Glutamatergic neuron (in vitro differentiated cells): Measurements from ENCODE around the gene TDRD3. TPM values are rescaled to one million over a fixed set of nuclear protein-coding genes. Genes with fewer than 3 reads are reported as not detected.

Experiments
- DNase-seq: peaks from one replicate; pipeline ENCODE4 v3.0.0; 2022
- H3K27ac Mint-ChIP-seq: one replicate; pipeline ENCODE4 v1.8.0; 2020; ENCODE audit warnings: mild to moderate bottlenecking, mixed read lengths, inconsistent platforms; ENCODE audit not compliant: unreplicated experiment
- H3K27me3 Mint-ChIP-seq: one replicate; pipeline ENCODE4 v1.8.0; 2020; ENCODE audit warnings: mild to moderate bottlenecking, moderate library complexity, mixed read lengths, inconsistent platforms; ENCODE audit not compliant: unreplicated experiment
- H3K36me3 Mint-ChIP-seq: one replicate; pipeline ENCODE4 v1.8.0; 2020; ENCODE audit warnings: mild to moderate bottlenecking, mixed read lengths, inconsistent platforms; ENCODE audit not compliant: unreplicated experiment
- H3K4me1 Mint-ChIP-seq: one replicate; pipeline ENCODE4 v1.8.0; 2020; ENCODE audit warnings: mild to moderate bottlenecking, low read depth, mixed read lengths, inconsistent platforms; ENCODE audit not compliant: unreplicated experiment
- H3K4me3 Mint-ChIP-seq: one replicate; pipeline ENCODE4 v1.8.0; 2020; ENCODE audit warnings: mild to moderate bottlenecking, mixed read lengths, inconsistent platforms; ENCODE audit not compliant: unreplicated experiment
- H3K9me3 Mint-ChIP-seq: one replicate; pipeline ENCODE4 v1.8.0; 2020; ENCODE audit warnings: mild to moderate bottlenecking, moderate library complexity, mixed read lengths, inconsistent platforms; ENCODE audit not compliant: unreplicated experiment
- CTCF ChIP-seq: fragments of 200-600 bp; sonication (generic); IDR thresholded peaks from one replicate; pipeline ENCODE4 v1.5.0; 2021; ENCODE audit not compliant: partially characterized antibody, unreplicated experiment
- total RNA-seq: library from RNA; stranded (reverse); fragmentation: NEBNext Ultra II Directional; extraction: Animal tissue kit (Norgen Biotek cat#: 25700); gene quantifications from one replicate; pipeline ENCODE4 v1.2.1, GENCODE V29; 2021; ENCODE audit not compliant: unreplicated experiment

Gene TDRD3
- total RNA-seq, 1 donor from 2014 or later: 15.8 TPM

- no peak for DNase-seq
- H3K9me3 Mint-ChIP-seq: no peaks in the 10 kb centered on the region
- H3K4me1 Mint-ChIP-seq: peaks cover 6% of the 10 kb centered on the region
- H3K4me3 Mint-ChIP-seq: no peak overlapping the region
- no peak overlapping the region for H3K27ac Mint-ChIP-seq
- no peaks in the 10 kb centered on the region for H3K27me3 Mint-ChIP-seq
- TF ChIP-seq CTCF: no peak
- no peaks in the 10 kb centered on the region for H3K36me3 Mint-ChIP-seq
Observed at GRCh38 chr13:60572855-60573254, 175.8 kb downstream of the TDRD3 start.

DNA sequence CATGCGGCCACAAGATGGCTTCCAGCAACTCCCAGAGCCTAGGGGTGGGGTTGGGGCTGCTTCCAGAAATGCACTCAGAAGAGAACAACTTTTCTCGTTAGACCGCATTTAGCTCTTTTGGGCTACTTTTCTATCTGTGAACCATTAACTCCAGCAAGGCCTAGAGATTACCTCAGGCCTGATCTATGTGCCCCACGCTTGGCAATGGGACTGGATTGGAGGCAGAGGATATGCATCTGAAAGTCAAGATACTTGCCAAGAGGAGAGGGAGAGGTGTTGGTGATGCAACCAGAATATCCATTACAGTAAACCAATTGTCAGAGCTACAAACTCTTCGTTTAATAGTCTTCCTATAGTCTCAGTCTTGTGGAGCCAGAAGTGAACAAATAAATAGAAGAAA, 177.7 kb downstream of the TDRD3 start:
- Mint-ChIP-seq H3K27ac (no peak overlapping the region), H3K27me3 (no peaks in the 10 kb centered on the region), H3K9me3 (no peaks in the 10 kb centered on the region), H3K4me3 (no peak overlapping the region), H3K4me1 (peaks cover 6% of the 10 kb centered on the region), H3K36me3 (no peaks in the 10 kb centered on the region)
- no peak for DNase-seq
- no peak for TF ChIP-seq CTCF

- Mint-ChIP-seq H3K9me3 (no peaks in the 10 kb centered on the region), H3K4me3 (no peak overlapping the region), H3K4me1 (peaks cover 6% of the 10 kb centered on the region), H3K36me3 (no peaks in the 10 kb centered on the region), H3K27me3 (no peaks in the 10 kb centered on the region), H3K27ac (no peak overlapping the region)
- no peak for TF ChIP-seq CTCF
- no peak for DNase-seq
Observed at GRCh38 chr13:60575142-60575541, 178.1 kb downstream of the TDRD3 start.

- Mint-ChIP-seq H3K36me3 (no peaks in the 10 kb centered on the region), H3K27me3 (no peaks in the 10 kb centered on the region), H3K4me1 (peaks cover 6% of the 10 kb centered on the region), H3K4me3 (no peak overlapping the region), H3K9me3 (no peaks in the 10 kb centered on the region), H3K27ac (no peak overlapping the region)
- no peak for TF ChIP-seq CTCF
- no peak for DNase-seq
Observed at GRCh38 chr13:60577761-60578160, 180.7 kb downstream of the TDRD3 start.

- Mint-ChIP-seq H3K27ac (peak overlapping the region; percentile 83), H3K36me3 (peaks cover 5% of the 10 kb centered on the region), H3K9me3 (no peaks in the 10 kb centered on the region), H3K4me1 (peaks cover 14% of the 10 kb centered on the region), H3K4me3 (no peak overlapping the region), H3K27me3 (peaks cover 2% of the 10 kb centered on the region)
- DNase-seq: no peak
- TF ChIP-seq CTCF: no peak
Observed at GRCh38 chr13:60583196-60583888, 186.3 kb downstream of the TDRD3 start.
